Psoas muscle (tissue), 8 donors: ENCODE measurements around the gene CENPT. TPM values are rescaled to one million over a fixed set of nuclear protein-coding genes. Genes with fewer than 3 reads are reported as not detected.

ENCODE experiments used
- ATAC-seq, 4 donors: fragments of 200-7000 bp; cut with Tn5 transposase; one replicate each; pipeline ENCODE4 v1.9.1; 2020; ENCODE audit warnings: moderate library complexity in 3 of 4, mild to moderate bottlenecking in 2 of 4
- DNase-seq, 2 donors: peaks; one replicate each; pipeline ENCODE4 v3.0.0-alpha.2; 2020
- H3K27ac ChIP-seq: fragments of 200-600 bp; one replicate; pipeline ENCODE4 v1.8.0; 2022
- H3K27me3 ChIP-seq, 3 donors: fragments of 200-600 bp in 1 of 3; one replicate each; pipeline versions ENCODE4 v1.6.1 to v1.8.0; 2013 to 2022; ENCODE audit warnings: low read length in 2 of 3, mild to moderate bottlenecking in 2 of 3, moderate library complexity in 1 of 3; ENCODE audit not compliant: insufficient read depth in 3 of 3
- H3K36me3 ChIP-seq, 2 donors: fragments of 200-600 bp in 1 of 2; one replicate each; pipeline versions ENCODE4 v1.6.1 to v1.8.0; 2013 to 2022; ENCODE audit warnings: low read depth in 1 of 2, mild to moderate bottlenecking in 1 of 2, moderate library complexity in 1 of 2; ENCODE audit not compliant: insufficient read depth in 1 of 2
- H3K4me1 ChIP-seq: fragments of 200-600 bp; one replicate; pipeline ENCODE4 v1.8.0; 2022
- H3K4me3 ChIP-seq: fragments of 200-600 bp; one replicate; pipeline ENCODE4 v1.8.0; 2022; ENCODE audit warnings: mild to moderate bottlenecking
- H3K9me3 ChIP-seq: fragments of 200-600 bp; one replicate; pipeline ENCODE4 v1.8.0; 2022
- WGBS, 3 donors: extraction: QIAGEN DNeasy Blood & Tissue Kit; methylation state at CpG; one replicate each; pipeline versions ENCODE4 v1.1.6 to v1.1.7; 2013; 5-methylcytosine and 5-hydroxymethylcytosine counted together
- intact Hi-C, 2 donors: fragments of 100-400 bp; cut with DNase I; formaldehyde crosslinking; loops; one replicate each; pipeline versions ENCODE4 v1.11.0 to v1.14.2; 2022
- polyA plus RNA-seq, 3 donors: library from polyadenylated mRNA; stranded (reverse); fragments of 200-250 nt; gene quantifications; one replicate each; pipeline ENCODE4 v1.2.3, GENCODE V29; 2013
- total RNA-seq, 4 donors: library from RNA; stranded (reverse); fragmentation: NEBNext Ultra II Directional in 2 of 4; extraction: Animal tissue kit (Norgen Biotek cat#: 25700) in 2 of 4; gene quantifications; one replicate each; pipeline versions ENCODE4 v1.2.1 to v1.2.4, GENCODE V29; 2021 to 2023
- TF ChIP-seq, protein P1 (sequence below): fragments of 200-600 bp; IDR thresholded peaks from one replicate; pipeline ENCODE4 v1.8.0; 2022; ENCODE audit warnings: antibody characterized with exemption
- donor health status: healthy with polysubstance abuse.
- donor health status: DM: no; HTN: no; CAD: no; lungs with moderate emphysema.
- donor health status: Bipolar disorder and iron deficiency.
- donor health status: healthy.
- donor health status: DM: yes; HTN: yes; CAD: no.
- donor health status: DM: no; HTN: no; CAD: no.
- donor health status: DM: no; HTN: no; CAD: no.
- donor health status: DM: yes; HTN: yes; CAD: no.

CENPT gene
- total and polyA plus RNA-seq, 7 donors, result 13.8 to 26.4 (median 19.9) TPM

DNA sequence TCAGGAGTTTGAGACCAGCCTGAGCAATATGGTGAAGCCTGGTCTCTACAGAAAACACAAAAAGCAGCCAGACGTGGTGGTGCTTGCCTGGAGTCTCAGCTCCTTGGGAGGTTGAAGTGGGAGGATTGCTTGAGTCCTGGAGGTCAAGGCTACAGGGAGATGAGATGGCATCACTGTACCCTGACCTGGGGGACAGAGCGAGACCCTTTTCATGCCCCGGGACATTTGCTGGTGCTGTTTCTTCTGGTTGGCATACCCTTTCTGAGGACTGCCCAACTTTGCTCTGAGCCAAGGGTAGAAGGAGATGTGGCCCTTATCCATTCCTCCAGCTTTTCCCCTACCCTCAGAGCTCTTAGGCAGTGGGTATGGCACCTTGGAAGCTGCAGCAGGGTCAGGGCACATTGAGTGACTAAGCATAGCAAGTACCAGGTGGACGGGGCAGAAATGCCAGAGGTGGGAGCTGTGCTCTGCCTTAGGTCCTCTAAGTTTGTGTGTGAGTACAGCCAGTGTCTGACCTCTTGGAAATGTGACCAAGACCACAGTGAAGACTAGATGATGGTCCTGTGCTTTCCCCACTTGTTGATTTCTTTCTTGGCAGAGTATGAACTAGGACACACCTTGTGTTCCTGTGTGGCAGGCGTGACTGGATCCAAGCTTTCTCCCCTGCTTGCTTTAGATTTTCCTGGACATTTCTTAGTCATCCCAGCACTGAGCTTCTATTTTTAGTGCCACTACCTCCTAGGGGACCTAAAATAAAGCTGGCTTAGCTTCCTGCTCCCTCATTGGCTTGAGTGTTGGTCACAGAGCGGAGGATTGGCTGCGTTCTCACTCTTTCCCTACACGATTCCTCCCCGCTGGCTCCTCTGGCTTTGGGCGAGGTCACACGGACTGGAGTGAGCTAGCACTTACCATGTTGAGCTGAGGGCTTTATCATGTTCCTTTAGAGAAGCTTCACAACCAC is 15.4 kb upstream of the CENPT start:
- peak overlapping the region; percentile 92 for H3K27ac ChIP-seq
- H3K4me3 ChIP-seq, result no peak overlapping the region
- no peaks in the 10 kb centered on the region for H3K27me3 ChIP-seq
- H3K36me3 ChIP-seq, result peaks cover 0 to 41% of the 10 kb centered on the region in 2 donors
- intact Hi-C loops, result no loop called here
- ATAC-seq (peak; percentile 86 to 94 (median 90)), DNase-seq (peak; percentile 83 to 93)
- WGBS, 3 donors, result 27 to 34% (median 32%) methylated on average over 11 of the region's 11 CpGs
- H3K4me1 ChIP-seq, result peaks cover 70% of the 10 kb centered on the region
- TF ChIP-seq, protein P1, sequence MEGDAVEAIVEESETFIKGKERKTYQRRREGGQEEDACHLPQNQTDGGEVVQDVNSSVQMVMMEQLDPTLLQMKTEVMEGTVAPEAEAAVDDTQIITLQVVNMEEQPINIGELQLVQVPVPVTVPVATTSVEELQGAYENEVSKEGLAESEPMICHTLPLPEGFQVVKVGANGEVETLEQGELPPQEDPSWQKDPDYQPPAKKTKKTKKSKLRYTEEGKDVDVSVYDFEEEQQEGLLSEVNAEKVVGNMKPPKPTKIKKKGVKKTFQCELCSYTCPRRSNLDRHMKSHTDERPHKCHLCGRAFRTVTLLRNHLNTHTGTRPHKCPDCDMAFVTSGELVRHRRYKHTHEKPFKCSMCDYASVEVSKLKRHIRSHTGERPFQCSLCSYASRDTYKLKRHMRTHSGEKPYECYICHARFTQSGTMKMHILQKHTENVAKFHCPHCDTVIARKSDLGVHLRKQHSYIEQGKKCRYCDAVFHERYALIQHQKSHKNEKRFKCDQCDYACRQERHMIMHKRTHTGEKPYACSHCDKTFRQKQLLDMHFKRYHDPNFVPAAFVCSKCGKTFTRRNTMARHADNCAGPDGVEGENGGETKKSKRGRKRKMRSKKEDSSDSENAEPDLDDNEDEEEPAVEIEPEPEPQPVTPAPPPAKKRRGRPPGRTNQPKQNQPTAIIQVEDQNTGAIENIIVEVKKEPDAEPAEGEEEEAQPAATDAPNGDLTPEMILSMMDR, result no peak
- no peaks in the 10 kb centered on the region for H3K9me3 ChIP-seq

DNA sequence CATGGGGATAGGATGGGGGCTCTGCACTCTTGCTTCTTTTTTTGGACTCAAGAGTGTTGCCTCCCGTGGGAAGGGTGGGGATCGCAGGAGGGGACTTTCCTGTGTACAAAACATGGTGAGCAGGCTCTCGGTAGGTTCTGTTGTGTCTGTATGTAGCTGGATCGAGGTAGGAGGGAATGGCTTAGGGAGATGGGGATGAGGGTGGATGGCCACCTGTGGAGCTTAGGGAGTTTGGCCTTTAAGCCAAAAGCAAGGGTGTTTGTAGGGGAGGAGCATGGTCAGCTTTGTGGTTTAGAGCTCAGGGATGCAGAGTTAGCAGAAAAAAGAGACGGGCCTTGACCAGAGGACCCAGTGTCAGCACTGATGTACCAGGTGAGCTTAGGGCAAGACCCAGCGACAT is 14.4 kb upstream of the CENPT start:
- ATAC-seq, result no peak
- intact Hi-C loops, result no loop called here
- Histone ChIP-seq H3K4me3 (no peak overlapping the region), H3K27ac (peak overlapping the region; percentile 92), H3K36me3 (peaks cover 0 to 31% of the 10 kb centered on the region in 2 donors), H3K27me3 (no peaks in the 10 kb centered on the region), H3K9me3 (no peaks in the 10 kb centered on the region), H3K4me1 (peaks cover 80% of the 10 kb centered on the region)
- TF ChIP-seq, protein P1, result no peak
- no peak for DNase-seq
- WGBS, 3 donors, result 73 to 78% (median 77%) methylated on average over 6 of the region's 6 CpGs

DNA sequence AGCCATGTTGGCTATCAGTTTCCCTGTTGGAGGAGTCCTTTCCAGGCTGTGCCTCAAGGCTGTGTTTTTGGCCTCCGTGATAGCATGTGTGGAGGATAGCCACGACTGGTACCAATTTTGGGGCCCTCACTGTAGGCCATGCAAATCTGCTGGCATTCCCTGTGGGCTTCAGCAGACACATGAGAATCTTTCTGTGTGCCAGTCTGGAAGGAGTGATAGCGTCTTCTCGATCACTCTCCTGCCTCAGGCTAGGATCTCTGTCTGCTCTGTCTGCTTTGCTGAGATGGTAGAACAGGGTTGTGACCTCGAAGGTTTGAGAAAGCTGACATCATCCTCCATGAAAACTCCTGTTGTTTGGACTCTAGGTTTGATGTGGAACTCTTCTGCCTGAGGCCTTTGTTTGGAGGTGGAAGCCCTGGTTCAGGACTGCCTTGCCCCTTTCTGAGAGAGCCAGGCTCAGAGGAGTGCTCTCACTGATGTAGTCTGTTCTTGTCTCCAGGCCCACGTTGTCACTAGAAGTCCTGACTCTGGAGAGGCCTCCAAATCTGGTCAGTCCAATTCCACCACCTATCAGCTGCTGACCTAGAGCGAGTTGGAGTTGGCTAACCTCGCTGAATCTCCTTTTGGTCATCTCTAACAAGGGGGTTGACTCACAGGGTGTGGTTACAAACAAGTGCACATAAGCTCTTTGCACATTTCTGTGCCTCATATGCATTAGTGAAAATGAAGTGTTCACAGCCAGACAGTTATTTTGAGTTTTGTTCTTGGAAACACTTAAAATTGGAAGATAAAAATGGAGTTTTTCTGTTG is 13.3 kb upstream of the CENPT start:
- 38 to 57% (median 47%) methylated on average over 8 of the region's 8 CpGs for WGBS, 3 donors

DNA sequence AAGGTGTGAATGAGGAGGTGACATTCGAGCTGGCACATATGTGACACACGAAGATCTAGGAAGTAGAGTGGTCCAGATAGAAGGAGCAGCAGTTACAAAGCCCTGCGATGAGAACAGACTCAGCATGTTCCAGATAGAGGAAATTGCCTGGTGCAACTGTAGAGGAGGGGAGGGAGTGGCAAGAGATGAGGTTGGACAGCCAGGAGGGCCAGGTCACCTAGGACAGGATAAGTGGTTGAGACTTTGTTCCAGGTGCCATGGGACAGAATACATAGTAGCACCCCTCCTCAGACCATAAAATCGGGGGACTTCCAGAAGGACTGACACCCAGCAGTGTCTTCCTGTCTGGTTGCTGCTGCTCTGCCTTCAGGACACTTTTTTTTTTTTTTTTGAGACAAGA is 11.0 kb upstream of the CENPT start:
- intact Hi-C loops, result no loop called here
- WGBS, 3 donors, result 32 to 64% (median 41%) methylated on average over 4 of the region's 4 CpGs
- H3K27me3 ChIP-seq, result no peaks in the 10 kb centered on the region
- ATAC-seq (peak in 2 of 4 donors; percentile 5 to 12), DNase-seq (peak in 1 of 2 donors; percentile 36)
- H3K36me3 ChIP-seq, result peaks cover 0 to 14% of the 10 kb centered on the region in 2 donors
- no peaks in the 10 kb centered on the region for H3K9me3 ChIP-seq
- H3K27ac ChIP-seq, result peak overlapping the region; percentile 87
- no peak overlapping the region for H3K4me3 ChIP-seq
- TF ChIP-seq, protein P1, result no peak
- peaks cover 87% of the 10 kb centered on the region for H3K4me1 ChIP-seq

More for the DNA sequence above, 13.3 kb upstream of the CENPT start:
- Histone ChIP-seq H3K36me3 (peaks cover 0 to 20% of the 10 kb centered on the region in 2 donors), H3K4me1 (peaks cover 91% of the 10 kb centered on the region), H3K27me3 (no peaks in the 10 kb centered on the region), H3K4me3 (no peak overlapping the region), H3K27ac (peak overlapping the region; percentile 92), H3K9me3 (no peaks in the 10 kb centered on the region)
- TF ChIP-seq, protein P1, result no peak
- peak in 1 of 2 donors; percentile 41 for DNase-seq
- ATAC-seq, result peak in 2 of 4 donors; percentile 13 to 30
- intact Hi-C loops, result no loop called here
